GM10266 (cell line): ENCODE measurements around the gene PLD4.

ENCODE experiments used
- DNase-seq: peaks from one replicate; pipeline ENCODE4 v3.0.0; 2012; ENCODE audit errors: extremely low spot score
- TF ChIP-seq, protein P1 (sequence below): IDR thresholded peaks from 2 replicates; pipeline ENCODE4 v1.5.1; 2012; ENCODE audit warnings: mild to moderate bottlenecking, low read depth; ENCODE audit not compliant: control insufficient read depth, insufficient read depth; ENCODE audit errors: missing control alignments

Gene PLD4

DNA sequence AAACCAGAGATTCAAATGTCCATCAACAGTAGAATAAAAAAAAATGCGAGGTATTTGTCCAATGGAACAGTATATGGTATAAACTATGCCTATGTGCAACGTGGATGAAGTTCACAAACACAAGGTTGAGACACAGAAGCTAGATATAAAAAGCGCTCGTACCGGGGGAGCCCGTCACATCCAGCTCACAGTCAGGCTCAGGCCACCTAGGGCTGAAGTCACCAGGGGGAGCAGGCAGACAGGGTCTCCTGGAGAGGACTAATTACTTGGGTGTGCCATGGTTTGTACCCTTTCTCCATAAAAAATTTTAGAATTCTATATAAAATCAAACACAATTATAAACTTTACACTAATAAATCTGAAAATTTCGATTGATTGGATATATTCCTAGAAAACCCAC is 39.9 kb downstream of the PLD4 start:
- DNase-seq = no peak
- TF ChIP-seq, protein P1, sequence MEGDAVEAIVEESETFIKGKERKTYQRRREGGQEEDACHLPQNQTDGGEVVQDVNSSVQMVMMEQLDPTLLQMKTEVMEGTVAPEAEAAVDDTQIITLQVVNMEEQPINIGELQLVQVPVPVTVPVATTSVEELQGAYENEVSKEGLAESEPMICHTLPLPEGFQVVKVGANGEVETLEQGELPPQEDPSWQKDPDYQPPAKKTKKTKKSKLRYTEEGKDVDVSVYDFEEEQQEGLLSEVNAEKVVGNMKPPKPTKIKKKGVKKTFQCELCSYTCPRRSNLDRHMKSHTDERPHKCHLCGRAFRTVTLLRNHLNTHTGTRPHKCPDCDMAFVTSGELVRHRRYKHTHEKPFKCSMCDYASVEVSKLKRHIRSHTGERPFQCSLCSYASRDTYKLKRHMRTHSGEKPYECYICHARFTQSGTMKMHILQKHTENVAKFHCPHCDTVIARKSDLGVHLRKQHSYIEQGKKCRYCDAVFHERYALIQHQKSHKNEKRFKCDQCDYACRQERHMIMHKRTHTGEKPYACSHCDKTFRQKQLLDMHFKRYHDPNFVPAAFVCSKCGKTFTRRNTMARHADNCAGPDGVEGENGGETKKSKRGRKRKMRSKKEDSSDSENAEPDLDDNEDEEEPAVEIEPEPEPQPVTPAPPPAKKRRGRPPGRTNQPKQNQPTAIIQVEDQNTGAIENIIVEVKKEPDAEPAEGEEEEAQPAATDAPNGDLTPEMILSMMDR = no peak

DNA sequence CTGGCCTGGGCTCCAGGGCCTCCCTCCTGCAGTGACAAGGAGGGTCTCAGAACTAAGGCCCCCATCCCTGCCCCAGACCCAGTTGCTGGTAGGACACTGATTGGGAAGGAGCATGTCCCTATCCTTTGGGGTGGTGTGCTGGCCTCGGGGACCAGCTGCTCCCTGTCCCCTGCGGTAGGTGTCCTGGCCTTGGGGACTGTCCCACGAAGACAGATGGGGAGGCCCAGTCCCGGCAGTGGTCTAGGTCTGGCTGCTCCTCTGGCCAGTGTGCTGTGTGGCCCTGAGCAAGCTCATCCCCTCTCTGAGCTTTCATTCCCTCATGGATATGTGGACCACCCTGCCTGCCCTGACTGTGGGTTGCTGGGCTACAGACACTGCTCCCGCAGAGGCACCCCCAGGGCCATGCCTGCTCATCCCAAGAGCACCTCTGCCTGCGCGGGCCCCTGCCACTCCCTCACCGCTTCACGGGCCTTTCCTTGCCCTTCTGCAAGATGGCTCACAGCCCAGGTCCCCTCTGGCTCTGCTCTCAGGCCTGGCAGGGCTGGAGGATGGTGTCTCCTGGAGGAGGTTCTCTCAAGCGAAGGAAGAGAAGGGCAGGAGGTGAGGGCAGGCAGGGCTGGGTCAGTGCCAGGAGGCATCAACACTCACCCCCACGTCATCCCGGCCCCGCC is 41.0 kb downstream of the PLD4 start:
- TF ChIP-seq, protein P1 = no peak
- DNase-seq = no peak

DNA sequence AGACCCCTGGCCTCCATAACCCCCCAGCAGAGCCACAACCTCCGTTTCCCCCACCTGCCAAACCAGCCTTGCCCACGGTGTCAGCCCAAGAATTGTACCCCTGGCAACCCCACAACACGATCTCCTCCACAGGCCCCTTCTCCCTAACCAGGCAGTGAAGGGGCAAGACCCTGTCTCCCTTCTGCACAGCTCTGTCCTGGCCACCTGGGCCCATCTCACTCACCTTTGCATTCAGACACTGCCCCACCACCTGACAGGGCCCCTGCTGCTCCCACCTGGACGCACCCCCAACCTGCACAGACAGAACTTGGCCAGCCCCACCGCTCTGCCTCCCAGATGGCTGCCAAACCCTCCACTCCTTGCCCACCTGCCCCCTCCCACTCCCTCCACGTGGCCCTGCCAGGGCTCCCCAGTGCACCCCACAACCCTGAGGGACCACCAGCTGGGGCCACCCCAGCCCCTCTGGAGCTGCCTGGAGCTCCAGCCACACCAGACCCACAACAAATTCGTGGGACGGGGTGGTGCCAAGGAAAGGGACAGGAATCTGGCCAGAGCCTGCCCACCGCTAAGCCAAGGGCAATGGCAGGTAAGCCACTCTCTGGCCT is 41.7 kb downstream of the PLD4 start:
- no peak for DNase-seq

DNA sequence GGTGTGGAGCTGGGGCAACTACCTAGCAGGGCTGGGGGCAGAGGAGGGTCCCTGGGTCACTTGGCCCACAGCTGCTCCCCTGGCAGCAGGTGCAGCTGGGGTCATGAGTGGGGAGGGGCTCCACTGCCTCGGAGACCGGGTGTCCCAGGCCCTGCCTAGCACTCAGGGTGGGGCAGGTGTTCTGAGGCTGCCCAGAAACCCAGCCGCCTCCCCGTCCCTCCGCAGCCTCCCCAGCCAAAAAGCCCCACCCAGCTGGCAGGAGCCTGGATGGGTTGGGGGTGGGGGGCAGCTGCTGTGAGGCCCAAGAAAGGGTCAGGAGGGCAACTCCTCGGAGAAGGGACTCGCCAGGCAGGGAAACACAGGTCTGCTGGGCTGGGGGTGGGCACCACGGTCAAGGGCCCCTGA is 42.3 kb downstream of the PLD4 start:
- TF ChIP-seq, protein P1 = no peak
- DNase-seq = no peak

More for the DNA sequence above, 41.7 kb downstream of the PLD4 start:
- TF ChIP-seq, protein P1 = no peak

DNA sequence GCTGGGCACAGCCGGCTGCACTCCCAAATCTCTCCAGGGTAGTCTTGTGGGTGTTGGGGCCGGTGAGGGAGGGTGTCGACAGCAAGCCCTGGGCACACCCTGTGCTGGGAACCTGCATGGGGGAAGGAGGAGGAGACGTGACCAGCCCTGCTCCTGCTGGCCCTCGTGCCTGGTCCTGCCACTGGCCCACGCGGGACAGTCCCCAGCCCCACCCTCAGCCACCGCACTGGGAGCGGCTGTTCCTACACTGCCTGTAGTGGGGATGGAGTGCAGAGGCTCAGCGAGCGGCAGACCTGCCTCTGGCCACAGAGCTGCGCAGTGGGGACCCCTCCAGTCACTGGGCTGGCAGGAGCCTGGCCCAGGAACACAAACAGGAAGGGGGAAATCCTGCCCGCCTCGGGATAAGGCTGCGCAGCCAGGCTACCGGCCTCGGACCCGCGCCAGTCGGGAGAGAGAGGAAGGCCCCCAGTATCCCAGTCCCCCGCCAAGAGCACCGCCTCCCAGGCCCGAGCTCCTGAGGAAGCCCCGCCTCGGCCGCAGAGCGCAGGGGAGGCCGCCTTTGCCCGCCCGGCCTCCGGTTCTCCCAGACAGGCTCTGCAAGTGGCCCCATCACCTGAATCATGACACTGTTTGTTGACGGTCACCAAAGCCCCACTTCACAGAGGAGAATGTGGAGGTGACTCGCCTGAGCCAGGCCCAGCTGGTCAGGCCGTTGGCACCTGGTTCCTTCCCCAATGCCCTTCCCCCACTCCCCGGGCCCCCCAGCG is 42.9 kb downstream of the PLD4 start:
- no peak for DNase-seq
- TF ChIP-seq, protein P1 = no peak

DNA sequence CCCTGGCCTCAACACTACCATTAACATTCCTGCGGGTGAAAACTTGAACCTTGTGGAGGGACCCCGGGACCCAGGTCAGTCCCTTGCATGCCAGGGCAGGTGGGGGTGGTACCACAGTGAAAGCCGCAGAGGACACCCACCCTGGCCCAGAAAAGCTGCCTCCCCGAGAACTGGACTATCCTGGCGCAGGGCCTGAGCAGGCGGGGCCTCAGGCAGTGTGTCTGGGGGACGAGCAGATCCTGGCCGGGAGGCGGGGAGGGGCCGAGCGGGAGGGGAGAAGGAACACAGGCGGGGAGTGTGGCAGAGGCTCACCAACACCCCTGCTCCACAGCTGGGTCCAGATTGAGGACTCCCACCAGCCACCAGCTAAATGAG is 43.5 kb downstream of the PLD4 start:
- DNase-seq = no peak
- TF ChIP-seq, protein P1 = no peak
